ENCODE measurements around the gene CEP350.
"Not testable (repeated sequence)": the region's sequence is repeated elsewhere in the genome, so short reads cannot be mapped to it uniquely, and the experiment has no call there.

The CEP350 gene

DNA sequence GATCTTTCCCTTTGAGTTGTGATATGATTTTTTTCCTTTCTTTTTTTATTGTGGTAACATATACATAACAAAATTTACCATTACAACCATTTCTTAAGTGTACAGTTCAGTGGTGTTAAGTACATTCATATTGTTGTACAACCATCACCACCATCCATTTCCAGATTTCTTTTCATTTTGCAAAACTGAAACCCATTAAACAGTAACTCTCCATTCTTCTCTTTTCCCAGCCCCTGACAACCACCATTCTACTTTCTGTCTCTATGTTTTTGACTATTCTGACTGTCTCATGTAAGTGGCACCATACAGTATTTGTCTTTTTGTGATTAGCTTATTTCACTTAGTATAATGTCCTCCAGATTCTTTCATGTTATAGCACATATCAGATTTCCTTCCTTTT is 30.3 kb downstream of the CEP350 start:
- DNase-seq (ENCODE audit: low read depth) = no peak

DNA sequence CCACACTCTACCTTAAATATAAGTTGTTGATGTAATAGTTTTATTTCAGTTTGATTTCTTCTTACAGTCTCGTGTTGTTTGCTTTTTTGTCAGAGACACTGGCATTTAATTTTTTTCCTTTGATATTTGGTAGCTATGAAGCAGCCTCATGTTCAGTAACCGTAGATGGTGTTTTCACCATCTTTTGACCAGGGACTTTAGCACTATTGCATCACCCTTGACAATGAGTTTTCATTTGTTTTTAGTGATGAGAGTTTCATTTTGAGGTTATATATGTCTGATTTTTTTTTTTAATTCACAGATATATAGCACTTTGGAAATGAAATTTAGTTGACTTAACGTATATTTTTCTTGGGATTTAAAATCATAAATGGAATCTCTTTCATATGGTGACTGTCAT is 36.2 kb downstream of the CEP350 start:
- DNase-seq (ENCODE audit: low read depth) = no peak

DNA sequence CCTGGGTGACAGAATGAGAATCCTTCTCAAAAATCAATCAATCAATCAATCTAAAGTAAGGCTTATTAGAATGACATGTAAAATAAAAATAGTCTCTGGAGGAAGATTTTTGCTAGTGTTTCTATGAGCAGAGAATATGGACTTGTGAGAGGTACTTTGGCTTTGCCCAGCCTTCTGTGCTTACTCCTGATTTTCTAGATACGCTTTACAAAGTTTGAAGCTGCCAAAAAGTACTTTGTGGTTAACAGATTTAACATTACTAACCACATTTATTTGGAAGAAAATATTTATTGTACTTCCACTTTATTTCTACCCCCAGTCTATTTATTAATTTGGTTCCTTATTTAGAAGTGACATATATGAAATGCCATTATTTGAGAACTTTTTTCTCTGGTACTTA is 41.0 kb downstream of the CEP350 start:
- DNase-seq (ENCODE audit: low read depth) = no peak

DNA sequence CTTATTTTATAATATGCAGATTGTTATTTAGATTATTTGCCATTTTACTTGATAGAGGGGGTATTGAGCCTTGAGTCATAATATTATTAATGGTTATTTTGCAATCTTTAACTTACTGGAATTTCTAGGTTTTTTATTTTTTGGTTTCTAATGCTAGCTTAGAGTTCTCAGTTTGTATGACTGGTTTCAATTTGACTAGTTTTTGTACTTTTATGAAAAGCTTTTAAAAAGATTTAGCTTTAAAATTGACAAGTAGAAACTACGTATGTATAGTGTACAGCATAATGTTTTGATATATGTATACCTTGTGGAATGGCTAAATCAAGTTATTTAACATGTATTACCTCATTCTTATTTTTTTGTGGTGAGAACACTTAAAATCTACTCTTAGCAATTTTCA is 41.5 kb downstream of the CEP350 start:
- no peak for DNase-seq (ENCODE audit: low read depth)

DNA sequence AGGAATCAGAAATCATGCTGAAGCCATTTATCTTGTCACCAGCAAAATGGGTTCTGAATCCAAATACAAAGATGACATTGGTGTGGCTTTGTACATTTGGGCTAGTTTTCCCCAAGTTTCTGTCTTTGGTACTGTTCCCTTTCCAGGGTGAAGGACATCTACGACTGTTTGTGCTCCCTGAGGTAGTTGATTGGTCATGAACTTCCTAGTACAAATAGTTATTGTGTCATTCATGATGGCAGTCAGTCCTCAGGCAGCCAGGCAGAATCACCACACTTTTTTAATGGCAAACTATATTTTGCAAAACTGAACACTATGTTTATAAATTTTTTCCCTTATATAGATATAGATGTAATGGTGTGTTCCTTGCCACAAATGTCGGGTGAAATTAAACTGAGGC is 46.0 kb downstream of the CEP350 start:
- DNase-seq (ENCODE audit: low read depth) = no peak

DNA sequence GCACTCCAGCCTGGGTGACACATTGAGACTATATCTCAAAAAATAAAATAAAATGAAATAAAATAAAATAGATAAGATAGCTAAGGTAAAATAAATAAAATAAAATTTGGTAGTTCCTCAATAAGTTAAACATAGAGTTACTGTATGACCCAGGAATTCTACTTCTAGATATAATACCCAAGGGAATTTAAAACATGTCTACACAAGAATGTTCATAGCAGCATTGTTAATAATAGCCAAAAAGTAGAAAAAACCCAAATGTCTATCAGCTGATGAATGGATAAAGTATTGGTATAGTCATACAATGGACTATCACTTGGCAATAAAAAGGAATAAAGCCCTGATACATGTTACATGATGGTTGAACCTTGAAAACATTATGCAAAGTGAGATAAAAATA is 47.8 kb downstream of the CEP350 start:
- no peak for DNase-seq (ENCODE audit: low read depth)

DNA sequence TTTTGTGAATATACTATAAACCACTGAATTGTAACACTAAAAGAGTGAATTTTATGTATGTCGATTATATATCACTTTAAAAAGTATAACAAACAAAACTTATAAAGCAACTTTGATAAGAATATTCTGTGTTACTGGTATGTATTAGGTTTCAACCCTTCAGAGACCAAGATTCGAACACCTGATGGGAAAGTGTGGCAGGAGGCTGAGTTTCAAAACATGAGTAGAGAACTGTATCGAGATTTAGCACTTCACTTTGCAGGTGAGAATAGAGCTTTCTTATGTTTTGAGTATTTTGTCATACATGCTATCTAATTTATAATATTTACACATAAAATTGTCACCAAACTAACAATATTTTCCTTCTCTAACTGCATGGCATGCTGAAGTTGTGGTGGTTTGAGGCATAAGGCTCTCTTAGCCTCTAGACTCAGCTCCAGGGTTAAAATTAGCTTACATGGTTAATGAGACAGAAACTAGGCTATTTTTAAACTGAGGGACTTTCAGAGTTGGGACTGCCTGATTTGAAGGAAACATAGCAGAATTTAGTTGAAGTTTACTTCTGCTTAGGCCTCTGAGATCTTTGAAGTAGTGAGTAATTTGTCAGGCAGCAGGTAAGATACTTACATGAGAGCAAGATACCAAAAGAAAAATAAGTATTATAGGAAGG is 48.6 kb downstream of the CEP350 start:
- no peak for DNase-seq (ENCODE audit: low read depth)

DNA sequence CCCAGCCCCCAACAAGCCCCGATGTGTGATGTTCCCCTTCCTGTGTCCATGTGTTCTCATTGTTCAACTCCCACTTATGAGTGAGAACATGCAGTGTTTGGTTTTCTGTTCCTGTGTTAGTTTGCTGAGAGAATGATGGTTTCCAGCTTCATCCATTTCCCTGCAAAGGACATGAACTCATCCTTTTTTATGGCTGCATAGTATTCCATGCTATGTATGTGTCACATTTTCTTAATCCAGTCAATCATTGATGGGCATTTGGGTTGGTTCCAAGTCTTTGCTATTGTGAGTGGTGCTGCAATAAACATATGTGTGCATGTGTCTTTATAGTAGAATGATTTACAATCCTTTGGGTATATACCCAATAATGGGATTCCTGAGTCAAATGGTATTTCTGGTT is 52.2 kb downstream of the CEP350 start:
- not testable (repeated sequence) for DNase-seq (ENCODE audit: low read depth)

DNA sequence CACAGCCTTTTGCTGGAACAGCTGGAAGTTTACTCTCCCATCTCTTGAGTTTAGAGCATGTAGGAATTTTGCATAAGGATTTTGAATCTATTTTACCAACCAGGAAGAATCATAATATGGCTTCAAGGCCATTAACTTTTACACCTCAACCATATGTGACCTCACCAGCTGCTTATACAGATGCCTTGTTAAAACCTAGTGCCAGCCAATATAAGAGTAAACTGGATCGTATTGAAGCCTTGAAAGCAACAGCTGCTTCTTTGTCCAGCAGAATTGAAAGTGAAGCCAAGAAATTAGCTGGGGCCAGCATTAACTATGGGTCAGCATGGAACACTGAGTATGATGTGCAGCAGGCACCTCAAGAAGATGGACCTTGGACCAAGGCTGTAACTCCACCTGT is 65.4 kb downstream of the CEP350 start:
- DNase-seq (ENCODE audit: low read depth) = no peak

DNA sequence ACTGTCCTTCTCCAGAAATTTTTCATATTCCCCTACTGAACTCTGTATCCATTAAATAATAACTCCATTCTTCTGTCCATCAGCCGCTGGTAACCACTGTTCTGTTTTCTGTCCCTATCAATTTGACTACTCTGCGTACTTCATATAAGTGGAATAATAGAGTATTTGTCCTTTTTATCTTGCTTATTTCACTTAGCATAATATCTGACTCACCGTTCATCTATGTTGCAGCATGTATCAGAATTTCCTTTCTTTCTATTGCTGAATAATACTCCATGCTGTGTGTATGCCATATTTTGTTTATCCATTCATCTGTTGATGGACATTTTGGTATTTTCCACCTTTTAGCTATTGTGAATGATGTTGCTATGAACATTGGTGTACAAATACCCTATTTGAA is 71.9 kb downstream of the CEP350 start:
- DNase-seq (ENCODE audit: low read depth) = no peak

DNA sequence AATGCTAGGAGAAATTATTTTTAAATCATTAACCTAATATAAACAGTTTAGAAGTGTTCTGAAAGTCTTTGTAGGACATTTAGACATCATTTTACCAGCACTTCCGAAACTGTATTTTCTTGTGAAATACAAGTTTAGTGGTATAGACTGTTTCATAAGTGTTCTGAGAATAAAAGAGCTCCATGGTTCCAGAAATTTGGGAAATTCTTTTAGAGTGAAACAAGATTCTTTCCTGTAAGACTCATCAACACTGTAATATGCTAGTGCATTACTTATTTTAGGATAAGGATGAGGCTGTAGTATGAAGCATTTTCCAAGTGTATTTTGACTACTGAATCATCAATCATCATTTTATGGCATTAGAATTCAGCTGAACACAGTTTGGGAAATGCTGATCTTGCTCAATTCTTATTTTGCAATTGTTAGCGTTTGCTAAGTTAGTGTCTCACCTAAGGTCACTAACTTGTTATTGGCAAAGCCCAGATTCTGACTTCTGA is 73.4 kb downstream of the CEP350 start:
- no peak for DNase-seq (ENCODE audit: low read depth)

DNA sequence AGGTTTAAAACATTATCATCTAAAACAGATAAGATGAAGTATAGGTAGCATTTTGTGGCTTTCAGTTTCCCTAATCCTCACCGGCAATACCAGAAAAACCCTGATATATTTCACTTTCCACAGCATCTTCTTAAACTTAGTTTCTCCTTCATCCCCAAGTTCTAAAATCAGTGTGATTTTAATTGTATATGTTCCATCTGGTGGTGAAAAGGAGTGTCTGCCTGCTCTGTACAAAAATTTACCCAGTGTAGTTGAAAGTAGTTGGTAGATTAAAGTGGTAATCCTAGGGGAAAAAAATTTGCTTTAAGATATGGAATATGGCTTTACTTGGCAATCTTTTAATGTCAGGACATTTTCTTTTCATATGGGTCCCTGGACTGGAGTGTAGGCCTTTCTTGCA is 74.3 kb downstream of the CEP350 start:
- DNase-seq (ENCODE audit: low read depth) = no peak

DNA sequence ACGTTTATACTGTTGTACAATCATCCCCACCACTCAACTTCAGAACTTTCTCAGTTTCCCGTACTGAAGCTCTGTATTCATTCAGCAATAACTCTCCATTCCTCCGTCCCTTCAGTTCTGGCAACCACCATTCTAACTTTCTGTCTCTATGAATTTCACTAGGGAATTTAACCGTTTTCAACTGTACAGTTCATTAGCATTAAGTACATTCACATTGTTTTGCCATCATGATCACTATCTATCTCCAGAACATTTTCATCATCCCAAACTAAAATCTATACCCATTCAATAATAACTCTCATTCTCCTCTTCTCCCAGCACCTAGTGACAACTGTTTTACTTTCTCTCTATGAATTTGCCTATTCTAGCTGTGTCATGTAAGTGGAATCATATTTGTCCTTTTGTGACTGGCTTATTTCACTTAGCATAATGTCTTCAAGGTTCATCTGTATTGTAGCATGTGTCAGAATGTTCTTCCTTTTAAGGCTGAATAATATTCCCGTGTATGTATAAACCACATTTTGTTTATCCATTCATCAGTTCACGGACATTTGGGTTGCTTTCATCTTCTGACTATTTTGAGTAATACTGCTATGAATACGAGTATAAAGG is 75.0 kb downstream of the CEP350 start:
- no peak for DNase-seq (ENCODE audit: low read depth)

DNA sequence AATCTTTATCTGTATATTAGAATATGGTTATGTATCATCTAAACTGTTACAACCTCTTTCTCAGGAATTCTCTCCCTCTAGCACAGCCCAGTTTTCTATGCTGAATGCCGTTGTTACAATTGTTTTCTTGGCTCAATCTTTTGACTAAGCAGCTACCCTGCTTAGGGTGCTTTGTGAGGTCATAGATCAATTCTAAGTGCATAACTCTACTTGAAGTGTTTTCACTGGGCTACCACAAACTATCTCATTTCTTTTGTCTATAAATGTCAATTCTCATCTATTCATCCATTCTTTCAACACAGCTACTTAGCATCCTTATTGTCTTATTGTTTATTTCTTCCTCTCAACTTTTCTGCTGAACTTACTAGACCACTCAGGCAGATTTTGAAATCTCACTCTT is 77.1 kb downstream of the CEP350 start:
- DNase-seq (ENCODE audit: low read depth) = no peak

DNA sequence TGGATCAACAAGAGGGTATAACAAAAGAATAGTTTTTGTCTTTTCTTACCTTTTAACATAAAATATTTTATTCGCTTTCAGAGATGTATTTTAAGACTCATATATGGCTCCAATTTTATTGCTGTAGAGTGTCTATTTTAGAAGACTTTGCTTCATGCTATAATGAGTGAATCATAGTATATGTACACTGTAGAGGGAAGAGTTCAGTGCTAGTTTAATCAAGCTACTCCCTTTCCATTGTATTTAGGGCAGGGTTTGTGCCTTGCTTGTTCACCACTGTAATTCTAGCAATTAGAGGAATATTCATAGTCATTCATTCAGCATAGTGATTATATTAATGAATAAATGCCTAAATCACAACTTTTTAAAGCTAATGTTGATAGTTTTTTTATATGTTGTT is 78.8 kb downstream of the CEP350 start:
- no peak for DNase-seq (ENCODE audit: low read depth)

DNA sequence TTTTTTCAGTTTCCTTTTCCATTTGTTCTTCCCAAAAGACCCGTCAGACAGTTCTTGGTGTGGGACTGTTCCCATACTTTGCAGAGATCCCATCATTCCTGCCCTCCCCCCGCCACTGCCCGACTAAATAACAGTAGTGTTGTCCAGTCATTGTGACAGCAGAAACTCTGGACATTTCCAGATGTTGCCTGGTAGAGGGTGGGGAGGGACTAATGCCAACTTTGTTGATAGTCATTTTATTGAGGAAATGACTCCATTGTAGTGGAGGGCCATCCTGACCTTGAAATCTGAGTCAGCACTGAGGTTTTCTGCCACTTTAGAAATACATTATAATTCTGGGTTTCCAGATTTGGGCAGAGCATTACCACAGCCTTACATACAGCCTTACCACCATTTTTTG is 85.4 kb downstream of the CEP350 start:
- no peak for DNase-seq (ENCODE audit: low read depth)

DNA sequence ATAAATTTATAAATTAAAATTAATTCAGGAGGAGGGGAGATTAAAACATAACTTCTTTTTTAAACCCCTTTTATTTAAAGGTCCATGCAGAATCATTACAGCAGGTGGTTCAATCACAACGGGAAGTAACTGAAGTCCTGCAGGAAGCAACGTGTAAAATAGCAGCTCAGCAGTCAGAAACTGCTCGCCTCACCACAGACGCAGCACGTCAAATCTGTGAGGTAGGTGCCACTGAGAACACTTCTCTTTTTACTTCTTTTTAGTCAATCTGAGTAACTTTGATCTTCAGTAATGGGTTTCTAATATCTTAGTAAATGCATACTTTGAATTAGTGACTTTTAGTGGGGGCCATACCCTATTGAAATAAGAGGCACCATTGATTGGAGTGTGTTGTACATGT is 87.0 kb downstream of the CEP350 start:
- DNase-seq (ENCODE audit: low read depth) = no peak

DNA sequence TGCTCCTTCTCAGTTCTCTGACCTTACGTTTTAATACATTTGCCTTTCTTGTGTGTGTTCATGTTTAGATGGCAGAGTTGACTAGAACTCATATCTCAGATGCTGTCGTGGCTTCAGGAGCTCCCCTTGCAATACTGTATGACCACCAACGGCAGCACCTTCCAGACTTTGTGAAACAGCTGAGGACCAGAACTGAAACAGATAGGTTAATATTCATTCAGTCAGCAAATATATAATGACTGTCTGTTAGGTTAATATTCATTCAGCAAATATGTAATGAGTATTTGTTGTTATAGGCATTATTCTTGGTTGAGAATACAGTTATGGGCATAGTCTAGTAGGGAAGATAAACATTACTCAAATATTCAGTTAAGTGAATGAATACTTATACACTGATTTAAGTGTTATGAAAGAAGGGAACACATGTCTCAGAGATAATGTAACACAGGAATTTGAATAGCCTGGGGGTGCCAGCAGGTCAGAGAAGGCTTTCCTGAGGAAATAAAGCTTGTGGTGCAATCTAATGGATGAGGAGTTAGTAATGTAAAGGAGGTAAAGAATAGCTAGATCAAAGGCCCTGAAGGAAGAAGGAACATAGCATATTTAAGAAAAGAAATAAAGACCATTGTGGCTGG is 88.5 kb downstream of the CEP350 start:
- no peak for DNase-seq (ENCODE audit: low read depth)

DNA sequence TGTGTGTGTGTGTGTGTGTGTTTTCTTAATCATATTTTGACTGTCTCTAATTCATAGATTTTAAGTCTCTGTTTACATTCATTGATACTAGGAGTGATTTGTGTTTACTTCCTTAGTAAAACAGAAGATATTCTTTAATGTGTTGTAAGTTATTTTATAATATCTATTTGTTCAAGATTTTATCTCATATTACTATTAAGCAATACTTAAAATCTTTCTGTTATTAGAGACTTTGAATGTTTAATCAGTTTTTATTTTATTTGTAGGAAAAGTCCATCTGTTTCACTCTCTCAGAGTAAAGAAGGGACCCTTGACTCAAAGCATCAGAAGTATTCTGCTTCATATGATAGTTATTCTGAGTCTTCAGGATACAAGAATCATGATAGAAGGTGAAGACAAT is 89.2 kb downstream of the CEP350 start:
- DNase-seq (ENCODE audit: low read depth) = no peak

DNA sequence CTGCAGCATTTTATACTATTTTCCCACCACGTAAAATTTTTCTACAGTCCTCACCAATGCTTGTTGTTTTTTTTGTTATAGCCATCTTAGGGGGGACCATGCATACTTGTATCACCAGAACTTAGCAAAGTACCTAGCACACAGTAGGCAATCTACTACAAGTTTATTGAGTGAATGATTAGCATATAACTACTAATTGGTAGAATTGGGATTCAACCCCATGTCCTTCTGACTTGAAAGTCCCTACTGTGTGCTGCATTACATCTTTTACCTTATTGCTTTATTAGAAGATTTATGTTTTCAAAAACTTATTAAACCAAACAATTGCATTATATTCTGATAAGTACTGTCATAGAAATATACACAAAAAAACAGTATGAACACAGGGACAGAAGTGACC is 92.1 kb downstream of the CEP350 start:
- no peak for DNase-seq (ENCODE audit: low read depth)

DNA sequence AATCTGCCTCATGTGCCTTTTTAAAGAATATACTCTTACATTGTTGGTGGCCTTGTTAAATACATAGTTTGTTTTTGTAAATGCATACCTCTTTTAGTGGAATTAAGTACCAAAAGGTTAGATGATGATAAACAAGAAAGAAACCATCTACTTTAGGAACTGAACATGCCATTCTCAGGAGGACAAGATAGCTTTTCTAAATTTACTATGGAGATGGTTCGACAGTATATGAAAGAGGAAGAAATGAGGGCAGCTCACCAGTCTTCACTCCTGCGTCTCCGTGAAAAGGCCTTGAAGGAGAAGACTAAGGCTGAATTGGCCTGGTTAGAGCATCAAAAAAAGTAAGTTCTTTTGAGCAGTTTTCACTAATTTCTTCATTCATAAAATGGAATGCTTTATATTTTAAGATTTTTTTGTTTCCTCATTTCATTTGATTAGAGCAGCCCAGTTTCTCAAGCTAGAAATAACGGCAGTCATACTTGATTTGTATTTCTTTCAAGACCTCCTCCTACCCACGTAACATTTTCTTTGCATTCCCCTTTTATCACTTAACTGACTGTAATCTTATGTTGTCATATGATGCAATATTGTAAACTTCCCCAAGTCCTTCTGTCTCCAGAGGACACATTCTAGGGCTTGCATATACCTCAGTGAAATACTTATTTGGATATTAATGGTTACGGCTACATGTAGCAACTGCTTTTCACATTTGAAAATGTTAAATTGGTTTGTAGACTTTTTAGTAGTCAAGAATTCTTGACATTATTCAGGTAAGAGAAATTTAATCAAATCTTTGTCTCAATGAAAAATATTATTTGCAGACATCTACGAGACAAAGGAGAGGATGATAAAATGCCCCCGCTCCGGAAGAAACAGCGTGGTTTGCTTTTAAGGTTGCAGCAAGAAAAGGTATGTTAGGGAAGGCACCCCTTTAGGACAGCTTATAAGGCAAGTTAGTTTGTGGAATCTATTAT is 99.3 kb downstream of the CEP350 start:
- no peak for DNase-seq (ENCODE audit: low read depth)

DNA sequence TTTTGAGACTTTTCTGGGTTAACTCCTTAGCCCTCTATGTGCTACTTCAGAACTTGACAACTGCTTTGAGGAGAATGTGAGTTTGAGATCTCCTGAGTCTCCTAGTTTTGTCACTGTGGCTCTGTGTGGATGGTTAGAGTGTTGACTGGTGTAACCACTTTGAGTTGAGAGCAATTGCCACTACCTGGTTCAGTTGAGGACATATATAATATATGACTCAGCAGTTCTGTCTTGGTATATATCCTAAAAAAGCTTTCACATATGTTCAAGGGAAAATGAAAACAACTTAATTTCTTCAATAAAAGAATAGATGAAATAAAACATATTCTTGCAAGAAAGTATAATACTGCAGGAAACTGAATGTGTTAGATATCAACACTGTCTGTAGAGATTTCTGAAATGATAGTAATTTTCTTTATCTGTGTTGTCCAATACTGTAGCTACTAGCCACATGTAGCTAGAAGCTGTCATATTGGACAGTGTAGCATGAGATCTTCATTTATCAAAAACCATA is 103.3 kb downstream of the CEP350 start:
- no peak for DNase-seq (ENCODE audit: low read depth)

All from activated T-cell treated with anti-CD3 and anti-CD28 coated beads for 1 hour (primary cell).